Right lung (tissue), 5 donors: ENCODE results near the gene ZNF691. TPM values are rescaled to one million over a fixed set of nuclear protein-coding genes. Genes with fewer than 3 reads are reported as not detected.

Experiments used
- DNase-seq, 2 donors: peaks; one replicate each; pipeline ENCODE4 v3.0.0-alpha.2; 2013
- polyA plus RNA-seq, 5 donors: library from polyadenylated mRNA; unstranded; fragments of 120-200 nt; gene quantifications; one replicate each; pipeline versions ENCODE4 v1.2.1 to v1.2.3, GENCODE V29; 2013; ENCODE audit warnings: inconsistent platforms in 1 of 5, low replicate concordance in 1 of 5; ENCODE audit not compliant: insufficient read length in 5 of 5, insufficient read depth in 1 of 5

The ZNF691 gene
- polyA plus RNA-seq, 5 donors: 16.0 to 21.0 (median 17.7) TPM

DNA sequence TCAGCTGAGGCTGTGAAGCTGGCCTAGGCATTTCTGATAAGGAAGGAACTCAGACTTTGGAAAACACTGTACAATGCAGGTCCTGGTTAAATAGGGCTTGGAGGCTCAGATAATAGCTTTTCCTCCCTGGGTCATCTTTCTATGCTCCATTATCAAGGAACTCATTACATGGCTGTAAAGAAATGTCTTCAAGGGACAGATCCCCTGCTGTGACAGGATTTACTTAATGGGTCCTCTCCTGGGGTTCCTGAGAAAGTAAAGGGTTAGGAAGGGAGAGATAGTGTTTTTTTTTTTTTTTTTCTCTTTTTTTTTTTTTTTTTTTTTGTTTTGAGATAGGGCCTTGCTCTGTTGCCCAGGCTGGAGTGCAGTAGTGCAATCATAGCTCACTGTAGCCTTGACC lies 15.1 kb upstream of the ZNF691 start:
- DNase-seq: no peak

DNA sequence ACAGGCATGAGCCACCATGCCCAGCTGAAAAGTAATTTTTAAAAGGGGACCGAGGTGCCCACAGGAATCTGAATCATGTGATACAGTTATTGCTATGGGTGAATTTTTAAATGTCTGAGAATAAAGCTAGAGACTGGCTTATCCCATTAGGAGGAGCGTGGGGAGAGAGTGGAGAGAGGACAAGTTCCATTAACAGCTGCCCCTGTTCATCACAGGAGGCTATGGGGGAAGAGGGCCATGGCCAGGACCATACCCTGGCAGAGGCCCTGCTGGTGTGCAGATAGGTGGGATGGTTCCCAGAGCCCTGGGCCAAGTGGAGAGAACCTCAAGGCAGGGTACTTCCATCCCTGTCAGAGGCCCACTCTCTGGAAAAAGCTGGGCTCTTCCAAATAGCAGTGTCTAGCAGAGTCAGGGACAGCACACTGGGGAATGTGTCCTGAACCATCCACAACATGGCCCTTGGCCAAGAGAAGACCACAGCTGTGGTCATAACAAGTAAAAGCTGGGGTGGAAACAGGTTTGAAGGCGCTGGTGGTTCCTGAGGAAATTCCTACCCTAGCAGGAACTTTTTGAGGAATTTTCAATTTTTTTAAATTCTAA lies 13.7 kb upstream of the ZNF691 start:
- DNase-seq: no peak

DNA sequence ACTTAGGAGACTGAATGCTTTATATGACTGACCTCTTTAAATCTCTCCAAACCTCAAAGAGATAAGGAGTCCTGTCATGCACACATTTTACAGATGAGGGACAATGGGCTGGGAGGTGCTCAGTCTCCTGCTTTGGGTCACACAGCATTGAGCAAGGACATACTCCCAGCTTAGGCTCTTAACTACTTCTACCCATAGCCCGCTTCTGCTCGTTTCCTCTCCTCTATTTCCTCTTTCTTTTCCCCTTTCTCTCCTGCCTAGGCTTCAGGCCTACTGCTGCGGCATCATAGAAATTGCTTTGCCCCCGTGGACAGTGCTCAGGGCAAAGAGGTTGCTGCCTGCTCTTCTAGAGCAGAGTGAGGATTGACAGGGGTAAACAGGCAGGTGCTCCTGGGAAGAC lies 12.4 kb upstream of the ZNF691 start:
- no peak for DNase-seq

DNA sequence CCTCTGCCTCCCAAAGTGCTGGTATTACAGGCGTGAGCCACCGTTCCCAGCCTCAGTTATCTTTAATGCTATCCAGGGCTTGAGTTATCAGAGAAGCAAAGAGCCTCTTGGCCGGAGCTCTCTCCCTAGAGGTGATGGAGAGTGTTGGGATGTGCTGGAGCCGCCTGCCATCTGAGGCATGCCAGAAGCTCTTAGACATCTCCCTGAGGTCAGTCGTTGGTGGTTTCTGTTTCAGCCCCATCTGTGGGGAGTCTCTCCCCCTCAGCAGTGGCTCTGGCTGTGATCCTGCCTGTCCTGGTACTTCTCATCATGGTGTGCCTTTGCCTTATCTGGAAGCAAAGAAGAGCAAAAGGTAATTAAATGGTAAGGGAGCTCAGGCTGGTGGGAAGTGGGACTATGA lies 11.6 kb upstream of the ZNF691 start:
- no peak for DNase-seq

DNA sequence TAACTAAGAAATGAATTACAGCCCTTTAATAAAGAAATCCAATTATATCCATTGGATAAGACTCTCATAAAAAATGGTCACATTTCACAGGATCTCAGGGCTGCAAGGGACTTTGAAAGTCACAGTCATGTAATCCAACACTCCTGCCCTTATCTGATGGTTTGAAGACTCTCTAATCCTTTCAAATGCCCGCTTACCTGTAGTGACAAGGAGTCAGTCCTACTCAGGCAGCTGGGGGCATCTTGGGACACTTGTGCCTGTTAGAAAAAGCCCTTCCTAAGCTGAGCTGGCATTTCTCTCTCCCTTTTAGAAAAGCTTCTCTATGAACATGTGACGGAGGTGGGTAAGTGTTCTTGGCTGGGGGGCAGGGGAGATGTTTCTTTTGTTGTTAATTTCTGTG lies 11.0 kb upstream of the ZNF691 start:
- peak in 1 of 2 donors; percentile 12 for DNase-seq

DNA sequence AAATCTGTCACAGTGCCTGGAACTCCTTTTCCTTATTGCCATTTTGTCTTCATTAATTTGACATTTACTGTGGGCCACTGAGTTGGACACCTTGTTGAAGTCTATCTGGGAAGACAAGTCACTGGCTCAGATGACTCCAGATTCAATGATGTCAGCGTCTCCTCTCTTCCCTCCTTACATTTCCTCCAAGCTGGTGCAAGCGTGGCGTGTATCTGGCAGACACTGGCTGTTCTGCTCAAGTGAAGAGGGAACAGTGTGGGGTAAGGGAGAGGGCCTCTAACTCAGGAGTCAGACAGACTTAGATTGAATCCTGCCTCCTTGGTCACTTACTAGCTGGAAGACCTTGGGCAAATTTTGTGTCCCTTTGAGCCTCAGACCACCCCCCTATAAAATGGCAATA lies 8.7 kb upstream of the ZNF691 start:
- no peak for DNase-seq

DNA sequence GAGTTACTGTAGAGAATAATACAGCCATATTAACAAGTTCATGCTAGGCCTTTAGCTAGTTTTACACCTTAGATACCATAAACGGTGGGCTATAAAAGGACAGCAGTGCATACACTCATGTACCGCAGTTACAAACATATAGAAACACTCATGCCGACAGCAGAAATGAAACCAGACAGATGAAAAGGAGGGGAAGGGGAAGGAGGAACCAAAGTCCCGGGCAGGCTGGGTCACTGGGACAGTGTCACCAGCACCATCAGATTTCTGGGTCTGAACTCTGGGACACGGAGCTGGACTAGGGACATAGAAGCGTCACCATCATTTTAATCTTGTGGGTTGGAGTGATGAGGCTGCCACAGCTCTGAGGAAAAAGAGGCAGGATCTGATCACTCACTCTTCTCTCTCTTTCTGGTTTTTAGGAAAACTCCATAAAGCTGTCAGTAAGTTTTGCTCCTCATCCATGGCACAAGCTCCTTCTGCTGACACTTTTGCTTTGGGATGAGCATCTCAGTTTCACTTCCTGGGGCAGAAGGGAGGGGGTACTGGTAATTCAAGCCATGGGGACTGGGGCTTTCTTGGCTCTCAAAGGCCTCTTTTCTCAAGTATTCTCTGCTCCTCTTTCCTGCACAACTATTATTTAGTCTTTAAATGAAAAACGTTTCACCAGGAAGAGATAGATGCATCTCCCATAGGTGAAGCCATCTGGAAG lies 7.8 kb upstream of the ZNF691 start:
- no peak for DNase-seq

DNA sequence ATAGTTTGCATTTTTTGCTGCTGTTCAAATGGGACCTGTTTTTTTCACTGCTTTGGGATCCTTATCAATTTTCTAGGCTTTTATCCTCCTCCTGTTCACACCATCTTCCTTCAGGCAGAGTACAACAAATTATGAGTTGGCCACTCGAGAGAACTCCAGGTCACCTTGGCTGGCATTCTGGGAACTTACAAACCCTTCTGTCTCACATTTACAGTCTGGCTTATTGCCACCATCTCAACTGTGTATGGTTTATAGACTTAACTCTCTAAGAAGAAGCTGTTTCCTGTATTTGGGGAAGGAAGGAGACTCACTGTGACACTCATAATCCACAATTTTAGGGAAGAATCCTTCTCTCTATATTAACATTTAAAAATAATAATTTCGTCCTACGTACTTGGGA lies 5.4 kb upstream of the ZNF691 start:
- no peak for DNase-seq

DNA sequence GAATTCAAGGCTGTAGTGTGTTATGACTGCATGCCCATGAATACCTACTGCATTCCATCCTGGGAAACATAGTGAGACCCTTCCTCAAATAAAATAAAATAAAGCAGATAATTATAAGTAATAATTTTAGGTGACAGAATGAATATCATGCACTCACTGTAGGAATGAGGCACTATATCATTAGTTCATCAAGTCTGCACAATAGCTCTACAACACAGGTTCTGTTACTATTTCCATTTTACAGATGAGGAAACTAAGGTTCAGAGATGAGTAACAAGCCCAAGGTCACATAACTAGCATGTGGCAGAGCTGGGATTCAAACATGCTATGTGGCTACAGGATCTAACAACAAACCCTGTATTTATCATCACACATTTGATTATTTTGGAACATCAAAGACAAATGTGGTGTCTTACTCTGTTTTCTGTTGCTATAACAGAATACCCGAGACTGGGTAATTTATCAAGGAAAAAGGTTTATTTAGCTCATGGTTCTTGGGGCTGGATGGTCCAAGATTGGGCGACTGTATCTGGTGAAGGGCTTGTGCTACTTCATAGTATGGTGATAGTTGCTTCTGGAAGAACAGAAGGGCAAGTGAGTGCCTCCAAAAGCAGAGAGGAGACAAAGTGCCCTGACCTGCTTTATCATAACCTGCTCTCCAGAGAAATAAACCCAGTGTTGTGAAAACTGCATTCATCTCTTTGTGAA lies 4.8 kb upstream of the ZNF691 start:
- DNase-seq: no peak

DNA sequence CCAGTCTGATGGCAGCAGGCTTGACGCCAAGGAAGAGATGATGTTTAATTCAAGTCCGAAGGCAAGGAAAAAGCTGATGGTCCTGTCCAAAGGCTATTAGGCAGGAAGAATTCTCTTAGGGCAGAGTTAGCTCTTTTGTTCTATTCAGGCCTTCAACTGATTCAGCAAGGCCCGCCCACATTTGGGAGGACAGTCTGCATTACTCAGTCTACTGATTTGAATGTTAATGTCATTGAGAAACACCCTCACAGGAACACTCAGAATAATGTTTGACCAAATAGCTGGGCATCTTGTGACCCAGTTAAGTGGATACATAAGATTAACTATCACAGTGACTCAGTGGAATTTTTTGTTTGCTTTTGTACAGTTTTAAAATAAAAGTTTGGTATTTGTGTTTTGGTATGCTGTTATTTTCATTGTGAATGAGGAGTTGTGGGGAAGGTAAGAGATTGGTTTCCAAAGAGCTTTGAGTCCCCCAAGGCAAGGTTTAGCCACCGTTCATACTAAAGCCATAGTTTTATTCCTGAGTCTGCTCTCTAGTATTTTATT lies 1.7 kb upstream of the ZNF691 start:
- no peak for DNase-seq

DNA sequence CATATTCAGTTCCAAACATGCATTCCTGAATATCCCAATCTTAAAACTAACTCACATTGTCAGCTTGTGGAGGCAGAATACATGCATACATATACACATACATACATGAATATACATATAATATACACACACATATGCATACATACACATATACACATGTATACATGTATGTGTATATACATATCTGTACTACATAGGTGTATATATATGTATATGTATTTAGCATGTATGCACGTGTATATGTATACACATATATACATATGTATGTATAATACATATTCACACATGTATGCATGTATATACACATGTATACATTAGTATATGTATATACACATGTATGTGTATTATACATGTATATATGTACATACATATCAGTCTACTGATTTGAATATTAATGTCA lies 1.2 kb upstream of the ZNF691 start:
- no peak for DNase-seq

DNA sequence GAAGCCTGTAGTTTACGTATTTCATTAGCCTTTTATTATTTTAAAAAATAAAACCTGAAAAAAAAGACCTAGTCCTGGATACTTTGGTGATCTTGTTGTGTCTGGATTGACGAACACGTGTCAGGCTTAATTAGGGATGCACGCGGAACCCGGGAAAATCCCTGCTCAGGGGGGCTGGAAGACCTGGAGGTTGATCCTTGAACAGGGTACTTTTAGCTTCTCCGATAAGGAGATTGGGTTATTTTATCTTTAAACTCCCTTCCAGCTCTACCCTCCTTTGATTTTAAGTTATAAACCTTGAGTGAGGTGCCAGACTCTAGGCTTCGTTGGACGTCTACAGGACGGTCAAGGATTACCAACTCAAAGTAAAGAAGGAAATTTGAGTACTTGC lies 552 bp upstream of the ZNF691 start:
- no peak for DNase-seq

DNA sequence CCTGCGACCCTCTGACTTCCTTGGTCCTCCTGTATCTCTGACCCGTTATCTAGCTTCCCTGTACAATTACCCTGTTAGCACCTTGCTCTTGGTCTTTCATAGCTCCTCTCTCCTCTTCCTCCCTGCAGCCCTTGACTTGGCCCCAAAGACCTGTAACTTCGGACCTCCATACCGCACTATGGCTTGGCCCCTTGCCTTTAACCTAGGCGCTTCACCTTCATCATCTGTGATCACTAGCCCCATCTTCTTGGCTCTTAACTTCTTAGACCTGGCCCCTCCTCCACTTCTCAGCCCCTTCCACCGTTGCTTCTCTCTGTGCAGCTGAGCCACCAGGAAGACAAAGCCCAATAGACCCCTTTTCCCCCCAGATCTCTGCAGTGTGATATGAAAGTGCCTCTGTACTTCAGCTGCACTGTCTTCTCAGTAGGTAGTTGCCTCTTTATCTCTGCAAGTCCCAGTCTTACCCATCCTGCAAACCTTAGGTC lies 740 bp downstream of the ZNF691 start:
- no peak for DNase-seq

DNA sequence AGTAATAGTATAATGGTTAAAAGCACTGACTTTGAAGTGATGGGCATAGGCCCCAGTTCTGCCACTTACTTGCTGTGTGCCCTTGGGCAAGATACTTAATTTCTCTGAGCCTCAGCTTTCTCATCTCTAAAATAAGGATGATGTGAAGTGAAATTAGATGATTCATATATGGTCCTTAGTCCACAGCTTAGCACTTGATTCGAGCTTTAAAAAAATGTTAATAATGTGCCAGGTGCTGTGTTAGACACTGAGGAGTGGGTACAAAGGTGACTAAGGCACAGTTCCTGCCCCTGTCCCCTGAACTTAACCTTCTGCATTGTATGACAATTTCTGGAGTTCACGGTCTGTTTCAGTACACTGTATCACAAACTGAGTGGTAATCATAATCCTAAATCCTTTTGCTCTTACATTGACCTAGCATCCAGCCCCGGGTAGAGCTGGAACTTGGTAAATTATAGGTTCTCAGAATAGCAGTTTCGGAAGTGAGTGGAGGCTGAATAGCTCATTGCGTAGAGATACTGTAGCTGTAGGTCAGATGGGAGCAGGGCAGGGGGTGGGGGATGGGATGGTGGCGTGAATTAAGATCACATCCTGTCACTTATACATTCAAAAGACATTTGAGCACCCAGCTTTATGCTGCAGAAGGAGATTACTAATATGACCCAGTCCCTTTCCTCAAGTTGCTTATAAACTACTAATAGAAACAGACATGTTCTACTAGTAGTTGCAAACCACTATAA lies 1.5 kb downstream of the ZNF691 start:
- no peak for DNase-seq

DNA sequence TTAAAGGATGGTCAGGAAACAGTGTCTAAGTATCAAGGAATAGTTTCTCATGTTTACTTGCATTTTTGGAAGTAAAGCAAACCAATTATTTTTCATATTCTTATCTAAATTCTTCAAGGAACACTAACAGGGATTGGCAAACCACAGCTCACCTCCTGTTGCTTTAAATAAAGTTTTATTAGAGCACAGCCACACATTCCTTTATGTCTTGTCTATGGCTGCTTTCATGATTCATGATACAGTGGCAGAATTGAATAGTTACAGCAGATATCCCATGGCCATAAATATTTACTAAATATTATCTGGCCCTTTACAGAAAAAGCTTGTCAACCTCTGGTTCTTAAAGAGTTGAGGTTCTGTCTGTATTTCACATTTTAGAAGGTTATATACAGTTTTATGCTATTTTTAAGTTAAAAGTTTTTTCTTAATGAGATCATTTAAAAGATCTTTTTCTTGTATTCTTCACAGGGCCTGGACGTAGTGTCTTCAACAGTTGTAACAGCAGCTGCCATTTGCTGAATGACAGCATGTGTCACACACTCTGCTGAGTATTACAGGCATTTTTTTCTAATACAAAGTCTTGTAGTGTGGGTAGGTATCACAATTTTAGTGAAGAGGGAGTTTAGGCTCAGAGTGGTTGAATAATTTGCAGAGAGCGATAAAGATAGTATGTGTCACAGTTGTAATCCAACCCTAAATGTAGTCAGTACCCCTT lies 2.6 kb downstream of the ZNF691 start:
- DNase-seq: no peak

DNA sequence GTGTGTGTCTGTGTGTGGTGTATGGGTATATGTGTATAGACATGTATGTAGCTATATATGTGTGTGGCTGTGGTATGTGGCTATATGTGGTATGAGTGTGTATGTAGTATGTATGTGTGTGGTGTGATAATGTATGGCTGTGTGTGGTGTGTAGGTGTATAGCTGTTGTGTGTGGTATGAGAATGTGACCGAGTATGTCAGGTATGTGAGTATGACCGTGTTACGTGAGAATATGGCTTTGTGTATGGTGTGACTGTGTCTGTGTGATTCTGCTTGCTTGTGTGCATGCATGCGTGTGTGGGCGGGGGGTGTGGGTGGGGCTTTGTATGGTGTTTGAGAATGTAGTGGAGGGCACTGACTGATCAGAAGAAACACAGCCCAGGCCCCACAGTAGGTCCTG lies 3.5 kb downstream of the ZNF691 start:
- no peak for DNase-seq

DNA sequence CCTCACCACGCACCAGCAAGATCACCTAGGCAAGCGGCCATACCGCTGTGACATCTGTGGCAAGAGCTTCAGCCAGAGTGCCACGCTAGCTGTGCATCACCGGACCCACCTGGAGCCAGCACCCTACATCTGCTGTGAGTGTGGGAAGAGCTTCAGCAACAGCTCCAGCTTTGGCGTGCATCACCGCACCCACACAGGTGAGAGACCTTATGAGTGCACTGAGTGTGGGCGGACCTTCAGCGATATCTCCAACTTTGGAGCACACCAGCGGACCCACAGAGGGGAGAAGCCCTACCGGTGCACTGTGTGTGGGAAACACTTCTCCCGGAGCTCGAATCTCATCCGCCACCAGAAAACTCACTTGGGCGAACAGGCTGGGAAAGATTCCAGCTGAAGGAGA lies 5.0 kb downstream of the ZNF691 start:
- DNase-seq: no peak

DNA sequence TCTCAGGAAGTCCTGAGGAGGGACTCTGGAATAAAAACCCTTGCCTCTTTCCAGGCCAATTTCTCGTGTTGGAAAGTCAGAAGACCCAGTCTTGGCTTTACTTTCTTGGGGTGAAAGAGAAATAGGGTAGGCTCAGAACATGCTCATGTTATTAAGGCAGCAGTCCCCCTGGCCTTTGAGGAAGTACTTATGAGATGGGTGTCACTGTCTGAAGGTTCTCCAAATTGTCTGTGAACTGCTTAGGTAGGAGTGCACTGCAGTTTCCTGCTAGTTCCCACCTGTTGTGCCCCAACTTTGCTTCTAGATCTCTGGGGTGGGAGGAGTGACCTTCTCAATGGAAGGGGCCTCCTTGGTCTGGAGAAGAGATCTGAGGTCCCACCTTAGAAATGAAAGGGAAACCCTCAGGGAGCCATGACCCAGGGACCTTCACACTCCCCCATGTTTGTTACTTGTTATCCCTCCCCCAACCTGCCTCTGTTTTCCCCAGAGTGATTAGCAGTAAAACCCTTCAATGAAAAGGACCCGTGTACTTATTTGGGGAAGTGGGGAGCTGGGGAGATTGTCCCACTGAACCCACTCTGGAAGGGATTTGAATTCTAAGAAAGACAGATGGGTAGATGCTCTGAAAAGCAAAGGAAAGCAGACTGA lies 5.7 kb downstream of the ZNF691 start:
- no peak for DNase-seq

DNA sequence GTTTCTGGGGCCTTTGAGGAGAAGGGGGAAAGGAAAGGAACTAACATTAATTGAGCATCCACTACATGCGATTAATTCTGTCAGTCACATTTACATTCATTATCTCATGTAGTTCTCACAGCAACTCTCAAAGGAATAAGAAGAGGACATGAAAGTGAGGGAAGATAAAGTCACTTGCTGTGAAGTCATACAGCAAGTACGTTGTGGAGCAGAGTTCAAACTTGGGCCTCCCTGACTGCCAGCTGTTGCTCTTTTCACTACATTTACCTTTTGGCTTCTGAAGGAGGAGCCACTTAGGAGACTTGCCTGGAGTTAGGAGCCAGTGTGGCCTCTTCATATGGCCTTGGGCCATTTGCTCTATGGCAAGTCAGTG lies 6.2 kb downstream of the ZNF691 start:
- DNase-seq: no peak

DNA sequence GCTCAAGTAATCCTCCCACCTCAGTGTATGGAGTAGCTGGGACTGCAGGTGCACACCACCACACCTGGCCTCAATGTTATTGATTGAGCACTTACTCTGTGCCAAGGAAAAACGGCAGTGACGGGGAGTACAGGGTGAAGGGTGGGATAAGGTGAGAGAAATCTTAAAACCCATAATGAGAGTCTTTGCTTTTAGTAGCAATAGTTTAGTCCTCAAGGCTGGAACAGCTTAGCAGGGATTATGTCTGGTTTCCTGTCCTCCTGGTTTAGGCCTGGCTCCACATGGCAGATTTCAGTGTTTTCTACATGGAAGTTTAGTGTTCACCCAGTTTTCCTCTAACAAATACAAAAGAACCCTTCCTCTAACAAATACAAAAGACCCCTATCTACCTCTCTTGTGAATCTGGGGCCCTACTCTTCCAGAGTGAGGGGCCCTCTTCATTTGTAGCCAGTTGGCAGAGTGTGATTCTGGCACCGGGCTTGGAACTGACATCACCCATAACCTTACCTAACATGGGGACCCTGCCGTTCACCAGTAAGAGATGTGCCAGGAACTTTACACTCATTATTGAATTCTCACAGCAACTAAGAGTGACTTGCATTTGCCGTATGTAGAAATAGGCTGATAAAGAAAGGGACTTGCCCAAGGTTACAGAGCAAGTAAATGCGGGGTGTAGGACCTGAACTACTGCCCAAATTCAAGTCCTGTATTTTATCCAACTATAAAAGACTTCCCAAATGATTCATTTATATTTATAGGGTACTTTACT lies 6.9 kb downstream of the ZNF691 start:
- no peak for DNase-seq
